ENCODE data around the gene TLE3. TPM values are rescaled to one million over a fixed set of nuclear protein-coding genes. Genes with fewer than 3 reads are reported as not detected.

The TLE3 gene
- total and polyA plus RNA-seq, 2 experiments from 2014 or later: 21.2 to 45.9 TPM

DNA sequence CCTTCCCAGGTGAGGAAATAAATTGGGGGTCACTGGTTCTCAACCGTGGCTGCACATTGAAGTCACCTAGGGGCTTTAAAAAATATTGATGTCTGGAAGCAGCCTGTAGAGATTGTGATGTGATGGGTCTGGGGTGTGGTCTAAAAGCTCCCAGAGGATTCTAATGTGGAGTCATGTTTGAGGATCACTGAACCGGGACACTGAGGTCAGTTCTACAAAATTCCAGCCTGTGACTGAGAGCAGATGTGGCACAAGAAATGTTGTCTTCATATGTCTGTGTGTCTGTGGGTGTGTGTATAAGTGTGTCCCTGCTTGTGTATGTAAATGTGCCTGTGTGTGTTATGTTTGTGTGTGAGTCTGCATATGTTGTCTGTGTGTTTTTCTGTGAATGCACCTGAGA is 79.9 kb downstream of the TLE3 start:
- WGBS (ENCODE audit: low lambda C conversion rate, missing lambda C conversion rate): 85% methylated on average over 2 of the region's 2 CpGs
- Histone ChIP-seq H2AFZ (no peak overlapping the region), H3K79me2 (no peaks in the 10 kb centered on the region), H3K9me3 (ENCODE audit: low read depth) (no peaks in the 10 kb centered on the region), H3K27ac (no peak overlapping the region), H4K20me1 (ENCODE audit: insufficient read depth, poor library complexity, severe bottlenecking) (no peaks in the 10 kb centered on the region), H3K9me2 (replicated peaks; ENCODE audit: insufficient read depth) (no peaks in the 10 kb centered on the region), H3K36me3 (replicated peaks; ENCODE audit: insufficient read depth, low read depth) (no peaks in the 10 kb centered on the region), H3K4me2 (no peak overlapping the region), H3K4me1 (ENCODE audit: insufficient read depth) (no peaks in the 10 kb centered on the region), H3K27me3 (no peaks in the 10 kb centered on the region), H3K4me3 (no peak overlapping the region)
- no peak for DNase-seq (ENCODE audit: low spot score)
- TF ChIP-seq, protein P1, sequence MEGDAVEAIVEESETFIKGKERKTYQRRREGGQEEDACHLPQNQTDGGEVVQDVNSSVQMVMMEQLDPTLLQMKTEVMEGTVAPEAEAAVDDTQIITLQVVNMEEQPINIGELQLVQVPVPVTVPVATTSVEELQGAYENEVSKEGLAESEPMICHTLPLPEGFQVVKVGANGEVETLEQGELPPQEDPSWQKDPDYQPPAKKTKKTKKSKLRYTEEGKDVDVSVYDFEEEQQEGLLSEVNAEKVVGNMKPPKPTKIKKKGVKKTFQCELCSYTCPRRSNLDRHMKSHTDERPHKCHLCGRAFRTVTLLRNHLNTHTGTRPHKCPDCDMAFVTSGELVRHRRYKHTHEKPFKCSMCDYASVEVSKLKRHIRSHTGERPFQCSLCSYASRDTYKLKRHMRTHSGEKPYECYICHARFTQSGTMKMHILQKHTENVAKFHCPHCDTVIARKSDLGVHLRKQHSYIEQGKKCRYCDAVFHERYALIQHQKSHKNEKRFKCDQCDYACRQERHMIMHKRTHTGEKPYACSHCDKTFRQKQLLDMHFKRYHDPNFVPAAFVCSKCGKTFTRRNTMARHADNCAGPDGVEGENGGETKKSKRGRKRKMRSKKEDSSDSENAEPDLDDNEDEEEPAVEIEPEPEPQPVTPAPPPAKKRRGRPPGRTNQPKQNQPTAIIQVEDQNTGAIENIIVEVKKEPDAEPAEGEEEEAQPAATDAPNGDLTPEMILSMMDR (IDR thresholded peaks at IDR 0.05; ENCODE audit: poor library complexity): no peak
- no peak for TF ChIP-seq EZH2phosphoT487 (IDR thresholded peaks at IDR 0.05; ENCODE audit: low read depth, severe bottlenecking, unreplicated experiment)
- no peak for TF ChIP-seq EZH2 (IDR thresholded peaks at IDR 0.05; ENCODE audit: borderline replicate concordance)

DNA sequence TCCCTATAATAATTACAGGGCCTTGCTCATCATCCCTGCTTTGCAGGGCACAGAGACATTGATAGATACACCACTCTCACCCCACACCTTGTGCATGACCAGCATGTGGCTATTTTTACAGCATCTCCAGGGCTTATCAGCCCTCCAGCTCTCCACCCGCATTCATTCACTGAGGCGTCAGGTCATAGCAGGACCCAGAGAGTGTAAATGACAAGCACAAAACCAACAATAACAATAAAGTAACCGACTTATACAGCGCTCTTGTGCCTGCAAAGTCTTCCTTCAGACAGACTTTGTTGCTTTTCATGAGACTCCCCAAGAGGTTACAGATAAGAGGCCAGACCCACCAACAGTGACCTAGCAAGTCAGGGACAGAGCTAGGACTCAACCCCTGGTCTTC is 80.7 kb downstream of the TLE3 start:
- Histone ChIP-seq H3K79me2 (no peaks in the 10 kb centered on the region), H3K9me2 (replicated peaks; ENCODE audit: insufficient read depth) (no peaks in the 10 kb centered on the region), H3K27me3 (no peaks in the 10 kb centered on the region), H3K4me2 (no peak overlapping the region), H4K20me1 (ENCODE audit: insufficient read depth, poor library complexity, severe bottlenecking) (no peaks in the 10 kb centered on the region), H3K27ac (no peak overlapping the region), H3K9me3 (ENCODE audit: low read depth) (no peaks in the 10 kb centered on the region), H3K4me3 (no peak overlapping the region), H3K4me1 (ENCODE audit: insufficient read depth) (no peaks in the 10 kb centered on the region), H3K36me3 (replicated peaks; ENCODE audit: insufficient read depth, low read depth) (no peaks in the 10 kb centered on the region), H2AFZ (no peak overlapping the region)
- DNase-seq (ENCODE audit: low spot score): no peak
- 86% methylated on average over 4 of the region's 4 CpGs for WGBS (ENCODE audit: low lambda C conversion rate, missing lambda C conversion rate)
- no peak for TF ChIP-seq EZH2phosphoT487 (IDR thresholded peaks at IDR 0.05; ENCODE audit: low read depth, severe bottlenecking, unreplicated experiment)

DNA sequence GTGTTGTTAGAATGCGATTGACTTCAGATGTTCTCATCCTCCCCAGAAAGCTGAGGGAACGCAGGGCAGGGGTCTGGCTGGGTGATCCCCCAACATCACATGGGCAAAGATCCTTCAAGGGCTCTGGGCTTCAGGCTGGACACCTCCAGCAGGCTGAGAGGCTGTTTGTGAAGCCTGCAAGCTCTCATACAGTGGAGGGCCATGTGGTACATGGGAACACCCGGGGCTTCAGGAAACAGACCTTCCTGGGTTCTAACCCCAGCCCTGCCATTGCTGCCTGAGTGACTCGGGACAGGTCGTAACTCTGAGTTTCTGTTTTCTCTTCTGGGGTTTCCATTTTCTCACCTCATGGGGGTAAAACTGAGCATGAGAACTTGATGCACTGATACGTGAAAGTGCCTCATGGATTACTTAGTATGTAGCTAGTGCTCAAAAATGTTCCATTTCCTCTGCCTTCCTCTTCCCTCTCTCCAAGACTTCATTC is 81.2 kb downstream of the TLE3 start:
- 60% methylated on average over 6 of the region's 6 CpGs for WGBS (ENCODE audit: low lambda C conversion rate, missing lambda C conversion rate)

DNA sequence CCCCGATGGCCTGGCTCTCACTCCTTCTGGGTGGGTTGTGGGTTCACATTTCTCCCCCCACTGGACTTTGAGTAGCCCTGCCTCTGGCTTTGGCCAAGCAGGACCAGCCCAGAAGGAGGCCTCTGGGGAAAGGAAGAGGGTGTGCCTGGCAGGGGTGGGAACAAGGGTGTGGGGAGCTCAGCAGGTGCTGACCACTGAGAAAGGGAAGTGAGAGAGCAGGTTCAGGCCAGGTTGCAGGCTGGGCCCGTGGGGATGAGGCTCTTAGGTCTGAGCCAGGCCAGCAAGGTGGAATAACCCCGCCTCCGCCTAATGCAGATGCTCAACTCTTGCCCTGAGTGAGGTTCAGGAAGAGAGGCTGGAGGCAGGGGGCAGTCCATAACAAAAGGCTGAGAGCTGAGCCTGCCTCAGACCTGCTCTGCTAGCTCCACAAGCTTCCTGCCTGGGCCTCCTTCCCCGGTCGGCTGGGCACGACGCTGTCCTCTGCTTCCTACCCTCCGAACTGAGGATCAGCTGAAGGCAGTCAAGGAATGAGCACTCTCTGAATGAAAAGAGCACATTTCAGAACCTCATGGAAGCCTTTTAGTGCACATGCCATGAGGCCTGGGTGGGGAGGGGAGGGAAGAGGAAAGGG is 82.7 kb downstream of the TLE3 start:
- H3K4me3 ChIP-seq: no peak overlapping the region
- no peak for DNase-seq (ENCODE audit: low spot score)
- no peaks in the 10 kb centered on the region for H3K36me3 ChIP-seq (replicated peaks; ENCODE audit: insufficient read depth, low read depth)
- no peaks in the 10 kb centered on the region for H3K9me2 ChIP-seq (replicated peaks; ENCODE audit: insufficient read depth)
- no peaks in the 10 kb centered on the region for H3K9me3 ChIP-seq (ENCODE audit: low read depth)
- H3K27me3 ChIP-seq: no peaks in the 10 kb centered on the region
- TF ChIP-seq EZH2phosphoT487 (IDR thresholded peaks at IDR 0.05; ENCODE audit: low read depth, severe bottlenecking, unreplicated experiment) (no peak), EZH2 (IDR thresholded peaks at IDR 0.05; ENCODE audit: borderline replicate concordance) (no peak)
- TF ChIP-seq, protein P1 (IDR thresholded peaks at IDR 0.05; ENCODE audit: poor library complexity): no peak
- WGBS (ENCODE audit: low lambda C conversion rate, missing lambda C conversion rate): 51% methylated on average over 8 of the region's 9 CpGs
- H3K4me1 ChIP-seq (ENCODE audit: insufficient read depth): no peaks in the 10 kb centered on the region
- H2AFZ ChIP-seq: no peak overlapping the region
- no peaks in the 10 kb centered on the region for H4K20me1 ChIP-seq (ENCODE audit: insufficient read depth, poor library complexity, severe bottlenecking)
- H3K79me2 ChIP-seq: no peaks in the 10 kb centered on the region
- H3K4me2 ChIP-seq: no peak overlapping the region
- no peak overlapping the region for H3K27ac ChIP-seq

More for the DNA sequence above, 81.2 kb downstream of the TLE3 start:
- no peak overlapping the region for H3K4me3 ChIP-seq
- no peak overlapping the region for H2AFZ ChIP-seq
- TF ChIP-seq EZH2 (IDR thresholded peaks at IDR 0.05; ENCODE audit: borderline replicate concordance) (no peak), EZH2phosphoT487 (IDR thresholded peaks at IDR 0.05; ENCODE audit: low read depth, severe bottlenecking, unreplicated experiment) (no peak)
- TF ChIP-seq, protein P1 (IDR thresholded peaks at IDR 0.05; ENCODE audit: poor library complexity): no peak
- no peaks in the 10 kb centered on the region for H3K79me2 ChIP-seq
- no peak overlapping the region for H3K4me2 ChIP-seq
- H4K20me1 ChIP-seq (ENCODE audit: insufficient read depth, poor library complexity, severe bottlenecking): no peaks in the 10 kb centered on the region
- no peaks in the 10 kb centered on the region for H3K36me3 ChIP-seq (replicated peaks; ENCODE audit: insufficient read depth, low read depth)
- H3K9me3 ChIP-seq (ENCODE audit: low read depth): no peaks in the 10 kb centered on the region
- no peaks in the 10 kb centered on the region for H3K4me1 ChIP-seq (ENCODE audit: insufficient read depth)
- no peak for DNase-seq (ENCODE audit: low spot score)
- no peaks in the 10 kb centered on the region for H3K27me3 ChIP-seq
- no peak overlapping the region for H3K27ac ChIP-seq
- H3K9me2 ChIP-seq (replicated peaks; ENCODE audit: insufficient read depth): no peaks in the 10 kb centered on the region

All from hepatocyte (in vitro differentiated cells).